ENCODE results near the gene ACTR3C.

Gene ACTR3C

GRCh38 chr7:150344299-150344698, 21.0 kb upstream of the ACTR3C start:
- no peak overlapping the region for H3K27ac ChIP-seq
- no peak for TF ChIP-seq CTCF (conservative IDR thresholded peaks at IDR 0.05)

- no peak for TF ChIP-seq CTCF (conservative IDR thresholded peaks at IDR 0.05)
- no peak overlapping the region for H3K27ac ChIP-seq
These were observed 19.9 kb upstream of the ACTR3C start for GRCh38 chr7:150343225-150343624.

- no peak overlapping the region for H3K27ac ChIP-seq
- TF ChIP-seq CTCF (conservative IDR thresholded peaks at IDR 0.05) = no peak
These were observed 18.7 kb upstream of the ACTR3C start for GRCh38 chr7:150342121-150342408.

- TF ChIP-seq CTCF (conservative IDR thresholded peaks at IDR 0.05) = no peak
- no peak within 1 kb of the TSS for H3K27ac ChIP-seq
These were observed 18.1 kb upstream of the ACTR3C start, which contains the start of gene RARRES2 for GRCh38 chr7:150341263-150342120. Gene RARRES2 (minus strand): TSS chr7:150341629. CDS start chr7:150340609, 1,020 bp downstream.

GRCh38 chr7:150340875-150341262, 17.5 kb upstream of the ACTR3C start:
- TF ChIP-seq CTCF (conservative IDR thresholded peaks at IDR 0.05) = no peak
- H3K27ac ChIP-seq = no peak overlapping the region

- no peak for TF ChIP-seq CTCF (conservative IDR thresholded peaks at IDR 0.05)
- H3K27ac ChIP-seq = no peak overlapping the region
These were observed 16.8 kb upstream of the ACTR3C start for GRCh38 chr7:150340024-150340749.

- TF ChIP-seq CTCF (conservative IDR thresholded peaks at IDR 0.05) = no peak
These were observed 16.1 kb upstream of the ACTR3C start for GRCh38 chr7:150339409-150339809.

More at GRCh38 chr7:150339409-150339809, 16.1 kb upstream of the ACTR3C start:
- H3K27ac ChIP-seq = no peak overlapping the region

Measured in VCaP (cell line).